ENCODE results near the gene PNMA6E.

Gene PNMA6E

DNA sequence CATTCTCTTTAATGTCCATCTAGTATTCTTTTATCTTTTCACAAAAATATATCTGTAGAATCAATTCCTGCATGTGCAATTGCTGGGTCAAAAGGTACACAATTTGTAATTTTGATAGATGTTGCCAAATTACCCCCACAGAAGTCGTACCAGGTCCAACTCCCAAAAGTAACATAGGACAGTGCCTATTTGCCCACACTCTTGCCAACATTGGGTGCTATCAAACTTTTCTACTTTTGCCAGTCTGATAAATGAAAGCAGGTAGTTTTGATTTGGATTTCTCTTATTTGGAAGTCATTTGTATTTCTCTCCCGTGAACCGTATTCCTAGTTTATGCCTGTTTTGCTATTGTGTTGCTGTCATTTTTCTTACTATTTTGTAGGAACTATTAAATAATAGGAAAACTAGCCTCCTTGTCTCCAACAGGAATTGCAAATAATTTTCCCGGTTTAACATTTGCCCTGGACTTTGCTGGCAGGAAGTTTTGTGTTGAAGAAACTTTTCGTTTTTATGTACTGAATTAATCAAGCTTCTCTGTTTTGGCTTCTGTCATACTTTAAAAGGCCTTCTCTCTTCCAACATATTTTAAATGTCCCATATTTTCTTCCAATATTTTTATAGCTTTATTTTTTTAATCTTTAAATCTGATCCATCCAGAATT is 34.1 kb downstream of the PNMA6E start:
- TF ChIP-seq, protein P1, sequence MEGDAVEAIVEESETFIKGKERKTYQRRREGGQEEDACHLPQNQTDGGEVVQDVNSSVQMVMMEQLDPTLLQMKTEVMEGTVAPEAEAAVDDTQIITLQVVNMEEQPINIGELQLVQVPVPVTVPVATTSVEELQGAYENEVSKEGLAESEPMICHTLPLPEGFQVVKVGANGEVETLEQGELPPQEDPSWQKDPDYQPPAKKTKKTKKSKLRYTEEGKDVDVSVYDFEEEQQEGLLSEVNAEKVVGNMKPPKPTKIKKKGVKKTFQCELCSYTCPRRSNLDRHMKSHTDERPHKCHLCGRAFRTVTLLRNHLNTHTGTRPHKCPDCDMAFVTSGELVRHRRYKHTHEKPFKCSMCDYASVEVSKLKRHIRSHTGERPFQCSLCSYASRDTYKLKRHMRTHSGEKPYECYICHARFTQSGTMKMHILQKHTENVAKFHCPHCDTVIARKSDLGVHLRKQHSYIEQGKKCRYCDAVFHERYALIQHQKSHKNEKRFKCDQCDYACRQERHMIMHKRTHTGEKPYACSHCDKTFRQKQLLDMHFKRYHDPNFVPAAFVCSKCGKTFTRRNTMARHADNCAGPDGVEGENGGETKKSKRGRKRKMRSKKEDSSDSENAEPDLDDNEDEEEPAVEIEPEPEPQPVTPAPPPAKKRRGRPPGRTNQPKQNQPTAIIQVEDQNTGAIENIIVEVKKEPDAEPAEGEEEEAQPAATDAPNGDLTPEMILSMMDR (IDR thresholded peaks at IDR 0.05): no peak

DNA sequence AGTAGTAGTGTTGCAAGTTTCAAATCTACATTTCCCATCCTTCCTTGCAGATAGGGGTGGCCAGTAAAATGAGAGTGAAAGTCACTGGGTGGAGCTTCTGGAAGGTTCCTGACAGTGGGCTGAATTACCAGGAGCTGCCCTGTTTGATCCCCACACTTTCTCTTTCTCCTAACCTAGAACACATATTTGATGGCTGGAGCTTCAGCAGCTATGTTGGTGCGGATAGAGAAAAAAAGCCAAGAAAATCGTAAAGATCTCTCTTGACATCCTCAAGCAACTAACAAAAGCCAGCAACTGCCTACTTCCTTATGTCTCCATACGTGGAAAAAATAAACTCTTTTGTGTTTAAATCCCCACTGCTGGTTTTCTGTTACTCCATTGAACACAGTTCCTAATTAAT is 35.0 kb downstream of the PNMA6E start:
- TF ChIP-seq, protein P1 (IDR thresholded peaks at IDR 0.05): no peak

DNA sequence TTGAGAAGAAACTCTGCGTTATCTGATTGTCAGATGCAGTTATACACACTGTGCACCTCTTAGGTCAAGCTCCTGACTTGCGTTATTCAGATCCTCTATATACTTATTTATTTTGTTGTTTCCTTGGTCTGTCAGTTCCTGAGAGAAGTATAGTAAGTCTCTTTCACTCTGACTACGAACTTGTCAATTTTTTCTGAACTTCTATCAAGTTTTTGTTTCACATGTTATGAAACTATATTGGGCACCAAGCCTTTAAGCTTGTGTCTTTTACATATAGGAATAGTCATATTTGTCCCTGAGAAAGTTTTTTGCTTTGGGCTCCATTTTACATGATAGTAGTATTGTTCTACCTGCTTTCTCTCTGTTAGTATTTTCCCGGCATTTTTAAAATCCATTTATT is 35.5 kb downstream of the PNMA6E start:
- TF ChIP-seq, protein P1 (IDR thresholded peaks at IDR 0.05): no peak

DNA sequence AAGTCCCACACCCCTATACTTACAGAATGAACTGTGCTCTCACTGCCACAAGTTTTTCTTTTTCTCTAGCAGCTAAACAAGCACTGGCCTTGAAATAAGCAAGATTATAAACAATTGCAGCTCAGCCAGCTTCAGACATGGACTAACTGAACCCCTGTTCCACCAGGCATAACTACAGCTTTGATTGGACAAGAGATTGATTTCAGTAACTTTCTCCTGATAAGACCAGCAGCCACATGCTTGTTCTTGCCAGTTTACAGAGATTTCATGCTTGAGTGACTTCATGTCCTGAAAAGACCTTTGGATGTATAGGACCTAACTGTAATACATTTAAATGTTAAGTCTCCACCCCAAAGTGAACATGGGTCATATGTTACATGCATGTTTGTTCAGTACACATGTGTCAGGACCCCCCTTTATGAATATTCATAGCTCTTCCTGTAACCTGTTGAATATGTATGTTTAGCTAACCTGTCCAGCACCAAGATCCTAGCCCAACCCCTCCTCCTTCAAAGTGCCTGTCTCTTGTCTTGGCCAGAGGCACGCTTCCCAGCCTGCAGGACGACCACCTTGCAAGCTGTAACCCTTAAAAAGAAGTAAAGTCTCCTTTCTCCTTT is 39.3 kb downstream of the PNMA6E start:
- TF ChIP-seq, protein P1 (IDR thresholded peaks at IDR 0.05): no peak

DNA sequence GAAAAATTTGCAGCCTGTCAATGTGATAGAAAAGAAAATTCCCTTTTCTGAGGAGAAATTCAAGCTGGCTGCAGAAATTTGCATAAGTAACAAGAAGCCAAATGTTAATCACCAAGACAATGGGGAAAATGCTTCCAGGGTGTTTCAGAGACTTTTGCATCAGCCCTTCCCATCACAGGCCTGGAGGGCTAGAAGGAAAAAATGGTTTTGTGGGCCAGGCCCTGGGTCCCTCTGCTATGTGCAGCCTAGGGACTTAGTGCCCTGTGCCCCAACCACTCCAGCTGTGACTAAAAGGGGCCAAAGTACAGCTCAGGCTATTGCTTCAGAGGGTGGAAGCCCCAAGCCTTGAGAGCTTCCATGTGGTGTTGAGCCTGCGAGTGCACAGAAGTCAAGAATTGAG is 43.3 kb downstream of the PNMA6E start:
- TF ChIP-seq, protein P1 (IDR thresholded peaks at IDR 0.05): no peak

DNA sequence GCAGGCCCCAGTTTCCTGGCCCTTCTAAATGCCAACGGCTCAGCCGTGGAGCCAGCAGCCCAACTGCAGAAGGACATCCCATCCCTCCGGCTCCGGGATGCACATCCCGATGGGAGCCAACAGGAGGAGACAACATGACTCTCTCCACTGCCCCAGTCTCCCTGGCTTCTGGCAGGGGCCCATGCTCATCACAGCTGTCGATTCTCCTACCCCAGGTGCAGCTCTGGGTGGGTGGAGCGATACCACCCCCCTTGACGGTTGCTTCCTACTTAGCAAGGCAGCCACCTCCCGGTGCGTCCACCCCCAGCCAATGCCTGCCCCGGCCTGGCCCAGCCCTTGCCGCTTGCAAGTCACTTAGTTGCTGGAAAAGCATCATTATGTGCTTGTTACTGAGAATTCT is 47.7 kb downstream of the PNMA6E start:
- TF ChIP-seq, protein P1 (IDR thresholded peaks at IDR 0.05): no peak

DNA sequence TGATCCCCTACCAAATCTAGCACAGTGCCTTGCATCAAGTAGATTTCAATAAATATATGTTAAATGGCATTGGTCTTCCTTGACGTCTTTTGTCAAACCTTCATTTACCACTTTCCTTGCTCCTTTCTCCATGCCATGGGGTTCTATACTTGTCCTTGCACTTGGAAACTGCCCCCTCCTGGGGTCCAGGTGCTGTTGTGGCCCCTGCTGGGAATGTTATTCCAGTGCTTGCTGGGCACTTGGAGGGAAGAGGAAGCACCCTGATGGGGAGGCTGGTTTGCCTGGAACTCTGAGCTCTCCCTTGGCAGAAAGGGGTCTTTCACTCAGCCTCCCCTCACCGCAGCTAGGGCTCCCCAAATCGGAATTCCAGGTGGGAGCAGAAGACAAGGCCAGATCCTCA is 48.3 kb downstream of the PNMA6E start:
- TF ChIP-seq, protein P1 (IDR thresholded peaks at IDR 0.05): no peak

All from LNCAP (cell line).